ENCODE results near the gene RSBN1L. TPM values are rescaled to one million over a fixed set of nuclear protein-coding genes. Genes with fewer than 3 reads are reported as not detected.

RSBN1L gene
- total RNA-seq, 1 experiment from 2014 or later, result 15.5 TPM

DNA sequence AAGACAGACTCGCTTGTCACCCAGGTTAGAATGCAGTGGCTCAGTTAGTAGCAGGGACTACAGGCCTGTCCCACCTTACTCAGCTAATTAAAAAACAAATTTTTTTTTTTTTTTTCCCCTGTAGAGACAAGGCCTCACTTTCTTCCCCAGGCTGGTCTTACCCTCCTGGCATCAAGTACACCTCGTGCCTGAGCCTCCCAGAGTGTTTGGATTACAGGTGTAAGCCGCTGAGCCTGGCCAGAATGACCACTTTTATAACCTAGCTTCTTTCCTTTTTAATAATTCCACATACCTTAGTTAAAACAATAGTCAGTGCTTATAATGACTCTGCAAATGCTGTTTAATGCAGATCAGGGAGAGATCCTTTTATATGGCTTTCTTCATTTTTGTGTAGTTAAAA, 31.3 kb downstream of the RSBN1L start (continued):
- TF ChIP-seq, protein P1, sequence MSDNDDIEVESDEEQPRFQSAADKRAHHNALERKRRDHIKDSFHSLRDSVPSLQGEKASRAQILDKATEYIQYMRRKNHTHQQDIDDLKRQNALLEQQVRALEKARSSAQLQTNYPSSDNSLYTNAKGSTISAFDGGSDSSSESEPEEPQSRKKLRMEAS (IDR thresholded peaks at IDR 0.05), result no peak
- TF ChIP-seq CBX3 (IDR thresholded peaks at IDR 0.05; ENCODE audit: low read depth), result no peak

DNA sequence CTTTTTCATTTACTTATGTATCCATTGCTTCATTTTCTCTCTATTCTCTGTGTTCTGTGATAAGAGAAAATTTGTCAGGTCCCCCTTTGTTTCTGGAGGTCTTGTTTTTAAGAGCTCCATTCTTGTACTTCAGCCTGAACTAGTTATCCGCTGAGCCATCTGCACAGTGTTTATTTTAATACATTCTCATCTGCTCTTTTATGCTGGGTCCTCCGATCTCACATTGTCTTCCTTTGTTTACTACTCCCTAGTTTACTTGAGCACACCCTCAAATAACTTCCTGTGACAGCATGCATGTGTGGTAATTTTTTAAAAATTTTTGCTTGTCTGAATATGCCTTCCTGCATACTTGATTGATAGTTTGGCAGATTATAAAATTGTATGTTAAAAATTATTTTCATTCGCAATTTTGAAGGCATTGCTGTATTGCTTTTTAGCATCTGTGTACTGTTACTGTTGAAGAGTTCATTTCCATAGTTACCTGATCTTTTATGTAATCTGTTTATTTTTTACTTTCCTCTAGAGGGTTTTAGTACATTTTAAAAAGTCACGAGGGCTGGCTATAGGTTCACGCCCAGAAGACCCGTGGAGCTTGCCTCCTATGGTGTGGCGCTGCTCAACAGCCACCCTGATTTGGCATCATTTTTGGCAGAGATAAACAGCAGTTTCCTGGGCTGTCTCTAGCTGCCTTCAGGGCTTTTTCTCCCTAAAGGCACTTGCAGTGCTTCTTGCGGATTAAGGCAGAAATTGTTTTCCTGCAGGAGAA, 31.9 kb downstream of the RSBN1L start:
- Histone ChIP-seq H3K9me2 (ENCODE audit: insufficient read depth) (no peaks in the 10 kb centered on the region), H3K79me2 (ENCODE audit: insufficient read depth, low read length) (peaks cover 75% of the 10 kb centered on the region), H3K4me2 (ENCODE audit: low read length) (no peak overlapping the region), H3K36me3 (ENCODE audit: control insufficient read depth in 1 of 2, insufficient read depth in 2 of 2, low read length in 2 of 2) (no peaks in the 10 kb centered on the region), H3K9me3 (ENCODE audit: control insufficient read depth in 1 of 2, insufficient read depth in 1 of 2, low read depth in 1 of 2, low read length in 2 of 2) (no peaks in the 10 kb centered on the region), H3K4me1 (ENCODE audit: control insufficient read depth in 1 of 2, insufficient read depth in 2 of 2, low read length in 2 of 2) (no peaks in the 10 kb centered on the region), H3K27me3 (ENCODE audit: insufficient read depth, low read length) (no peaks in the 10 kb centered on the region), H3K27ac (ENCODE audit: low read depth, low read length) (no peak overlapping the region), H2AFZ (ENCODE audit: low read depth, low read length, poor library complexity, severe bottlenecking) (no peak overlapping the region), H3K4me3 (replicated peaks in 1 of 2; ENCODE audit: low read depth in 1 of 2, low read length in 2 of 2) (no peak overlapping the region), H3K9ac (ENCODE audit: low read length) (no peak overlapping the region), H4K20me1 (ENCODE audit: insufficient read depth) (no peaks in the 10 kb centered on the region)
- CTCF ChIA-PET, result no interaction called here
- TF ChIP-seq FOSL1 (IDR thresholded peaks at IDR 0.05; ENCODE audit: low read depth) (no peak), EGR1 (IDR thresholded peaks at IDR 0.05; ENCODE audit: low read depth) (no peak), ZFX (IDR thresholded peaks at IDR 0.05) (no peak)
- TF ChIP-seq, protein P2, sequence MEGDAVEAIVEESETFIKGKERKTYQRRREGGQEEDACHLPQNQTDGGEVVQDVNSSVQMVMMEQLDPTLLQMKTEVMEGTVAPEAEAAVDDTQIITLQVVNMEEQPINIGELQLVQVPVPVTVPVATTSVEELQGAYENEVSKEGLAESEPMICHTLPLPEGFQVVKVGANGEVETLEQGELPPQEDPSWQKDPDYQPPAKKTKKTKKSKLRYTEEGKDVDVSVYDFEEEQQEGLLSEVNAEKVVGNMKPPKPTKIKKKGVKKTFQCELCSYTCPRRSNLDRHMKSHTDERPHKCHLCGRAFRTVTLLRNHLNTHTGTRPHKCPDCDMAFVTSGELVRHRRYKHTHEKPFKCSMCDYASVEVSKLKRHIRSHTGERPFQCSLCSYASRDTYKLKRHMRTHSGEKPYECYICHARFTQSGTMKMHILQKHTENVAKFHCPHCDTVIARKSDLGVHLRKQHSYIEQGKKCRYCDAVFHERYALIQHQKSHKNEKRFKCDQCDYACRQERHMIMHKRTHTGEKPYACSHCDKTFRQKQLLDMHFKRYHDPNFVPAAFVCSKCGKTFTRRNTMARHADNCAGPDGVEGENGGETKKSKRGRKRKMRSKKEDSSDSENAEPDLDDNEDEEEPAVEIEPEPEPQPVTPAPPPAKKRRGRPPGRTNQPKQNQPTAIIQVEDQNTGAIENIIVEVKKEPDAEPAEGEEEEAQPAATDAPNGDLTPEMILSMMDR (IDR thresholded peaks at IDR 0.05 in 2 of 3, conservative IDR thresholded peaks at IDR 0.05 in 1 of 3; ENCODE audit: borderline replicate concordance in 1 of 3, insufficient read depth in 1 of 3, low read depth in 2 of 3, low read length in 2 of 3), result no peak
- RAD21 ChIA-PET (ENCODE audit: low non-redundant PET in 1 of 2, low total read pairs in 2 of 2, uncharacterized antibody in 2 of 2, unreplicated experiment in 2 of 2), result no interaction called here
- POLR2A ChIA-PET, result no interaction called here
- intact Hi-C loops (cut with micrococcal nuclease), result no loop called here
- no peak for DNase-seq (ENCODE audit: low read depth, low spot score)
- no peak for ATAC-seq
- no TSS peak for BruUV-seq (replicated peaks)

Measured in HCT116 (cell line).